OCI-LY3 (cell line): Measurements from ENCODE around the gene BRPF1.

ENCODE experiments used
- H2AFZ ChIP-seq: fragments of 200-600, 300-600 bp; shearing (Covaris generic); 2 replicates; pipeline ENCODE4 v1.6.0; 2014; ENCODE audit warnings: antibody characterized with exemption, low read depth, low read length
- H3K27ac ChIP-seq: fragments of 200-600, 300-600 bp; sonication (generic); 2 replicates; pipeline ENCODE4 v1.5.1; 2014; ENCODE audit warnings: mild to moderate bottlenecking, low read length, moderate library complexity, mixed read lengths
- H3K27me3 ChIP-seq: fragments of 200-600, 300-600 bp; sonication (generic); 2 replicates; pipeline ENCODE4 v1.6.1; 2014; ENCODE audit warnings: low read depth, low read length, mixed read lengths
- H3K36me3 ChIP-seq: fragments of 200-600, 300-600 bp; sonication (generic); replicated peaks from 2 replicates; pipeline ENCODE3; 2014; ENCODE audit warnings: low read depth, low read length, mixed read lengths
- H3K4me1 ChIP-seq: fragments of 300-600, 200-600 bp; sonication (generic); 2 replicates; pipeline ENCODE4 v1.6.1; 2014; ENCODE audit warnings: low read length, mixed read lengths
- H3K4me2 ChIP-seq: fragments of 200-600, 300-600 bp; sonication (generic); 2 replicates; pipeline ENCODE4 v1.6.1; 2014; ENCODE audit warnings: low read length, mixed read lengths
- H3K4me3 ChIP-seq: fragments of 300-600, 200-600 bp; sonication (generic); 2 replicates; pipeline ENCODE4 v1.5.1; 2014; ENCODE audit warnings: antibody characterized with exemption, mild to moderate bottlenecking, low read length, moderate library complexity
- H3K79me2 ChIP-seq: fragments of 300-600, 200-600 bp; shearing (Covaris generic); 2 replicates; pipeline ENCODE4 v1.6.1; 2014; ENCODE audit warnings: mild to moderate bottlenecking, low read length, mixed read lengths
- H3K9ac ChIP-seq: fragments of 300-600, 200-600 bp; shearing (Covaris generic); 2 replicates; pipeline ENCODE4 v1.6.0; 2014; ENCODE audit warnings: mild to moderate bottlenecking, low read length, moderate library complexity
- H3K9me3 ChIP-seq: fragments of 200-600, 300-600 bp; shearing (Covaris generic); 2 replicates; pipeline ENCODE4 v1.6.1; 2014; ENCODE audit warnings: low read length, mixed read lengths; ENCODE audit not compliant: insufficient read depth
- H4K20me1 ChIP-seq: fragments of 200-600, 300-600 bp; sonication (generic); 2 replicates; pipeline ENCODE4 v1.6.1; 2016; ENCODE audit warnings: low read length, mixed read lengths; ENCODE audit not compliant: insufficient read depth
- CTCF ChIP-seq: fragments of 200-600, 300-600 bp; sonication (generic); IDR thresholded peaks from 2 replicates; pipeline ENCODE4 v1.5.1; 2014; ENCODE audit warnings: antibody characterized with exemption, low read length, low read depth
- EZH2phosphoT487 ChIP-seq: fragments of 200-600 bp; shearing (Covaris generic); IDR thresholded peaks from 2 replicates; pipeline ENCODE4 v1.6.1; 2018; ENCODE audit warnings: antibody characterized with exemption, mixed run types, low read depth

Gene BRPF1

GRCh38 chr3:9750556-9751411 is 19.2 kb downstream of the BRPF1 start:
- H4K20me1 ChIP-seq = no peaks in the 10 kb centered on the region
- H3K36me3 ChIP-seq = peaks cover 27% of the 10 kb centered on the region
- peak overlapping the region; percentile 66; the same call in 1 of the 2 replicates for H2AFZ ChIP-seq
- peak overlapping the region; percentile 92 for H3K4me2 ChIP-seq
- no peaks in the 10 kb centered on the region for H3K9me3 ChIP-seq
- peak overlapping the region; percentile 72 for H3K27ac ChIP-seq
- peak overlapping the region; percentile 94 for H3K4me3 ChIP-seq
- H3K4me1 ChIP-seq = peaks cover 13% of the 10 kb centered on the region
- peaks cover 15% of the 10 kb centered on the region for H3K79me2 ChIP-seq
- no peak for TF ChIP-seq CTCF
- TF ChIP-seq EZH2phosphoT487 = no peak
- H3K27me3 ChIP-seq = no peaks in the 10 kb centered on the region
- peak overlapping the region; percentile 65 for H3K9ac ChIP-seq

DNA sequence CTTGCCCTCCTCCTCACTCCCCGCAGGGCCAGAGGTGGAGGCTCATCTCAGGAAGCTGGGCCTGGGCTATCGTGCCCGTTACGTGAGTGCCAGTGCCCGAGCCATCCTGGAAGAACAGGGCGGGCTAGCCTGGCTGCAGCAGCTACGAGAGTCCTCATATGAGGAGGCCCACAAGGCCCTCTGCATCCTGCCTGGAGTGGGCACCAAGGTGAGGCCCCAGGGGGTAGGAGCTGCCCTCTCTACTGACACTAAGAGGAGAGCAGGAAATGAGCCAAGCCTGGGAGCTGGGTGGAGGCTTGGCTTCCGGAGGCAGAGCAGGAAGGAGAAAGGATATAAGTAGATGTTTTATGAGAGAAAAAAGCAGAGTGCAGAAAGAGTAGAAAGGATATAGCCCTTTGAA is 23.1 kb downstream of the BRPF1 start:
- TF ChIP-seq CTCF (no peak), EZH2phosphoT487 (no peak)
- H3K27me3 ChIP-seq = no peaks in the 10 kb centered on the region
- H3K4me3 ChIP-seq = no peak overlapping the region
- peaks cover 15% of the 10 kb centered on the region for H3K79me2 ChIP-seq
- H4K20me1 ChIP-seq = no peaks in the 10 kb centered on the region
- no peak overlapping the region for H2AFZ ChIP-seq
- H3K36me3 ChIP-seq = peaks cover 9% of the 10 kb centered on the region
- no peaks in the 10 kb centered on the region for H3K9me3 ChIP-seq
- H3K27ac ChIP-seq = no peak overlapping the region
- H3K4me1 ChIP-seq = peaks cover 8% of the 10 kb centered on the region
- H3K4me2 ChIP-seq = no peak overlapping the region
- H3K9ac ChIP-seq = no peak overlapping the region

DNA sequence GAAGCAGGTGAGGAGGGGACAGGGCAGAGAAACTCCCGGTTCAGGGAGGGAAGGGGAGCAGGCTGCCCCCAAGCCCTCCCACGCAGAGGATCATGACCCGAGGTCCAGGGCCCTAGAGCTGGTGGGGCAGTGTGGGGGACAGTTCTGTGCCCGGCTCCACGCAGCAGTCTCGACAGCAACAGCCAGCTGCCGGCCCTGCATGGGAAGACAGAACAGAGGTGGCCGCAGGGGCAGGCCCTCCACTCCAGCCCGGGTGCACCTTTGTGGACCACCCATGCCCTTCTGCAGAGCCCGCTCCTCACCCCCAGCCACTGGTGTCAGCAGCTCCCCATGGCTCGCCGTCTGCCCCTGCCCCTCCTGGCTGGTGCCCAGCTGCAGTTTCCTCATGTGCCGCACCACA is 25.9 kb downstream of the BRPF1 start:
- Histone ChIP-seq H3K4me2 (no peak overlapping the region), H3K4me1 (no peaks in the 10 kb centered on the region), H3K27ac (no peak overlapping the region), H3K27me3 (no peaks in the 10 kb centered on the region), H3K79me2 (no peaks in the 10 kb centered on the region), H3K4me3 (no peak overlapping the region), H3K36me3 (peaks cover 4% of the 10 kb centered on the region), H3K9ac (no peak overlapping the region), H2AFZ (no peak overlapping the region), H3K9me3 (no peaks in the 10 kb centered on the region), H4K20me1 (no peaks in the 10 kb centered on the region)
- TF ChIP-seq CTCF (no peak), EZH2phosphoT487 (no peak)

DNA sequence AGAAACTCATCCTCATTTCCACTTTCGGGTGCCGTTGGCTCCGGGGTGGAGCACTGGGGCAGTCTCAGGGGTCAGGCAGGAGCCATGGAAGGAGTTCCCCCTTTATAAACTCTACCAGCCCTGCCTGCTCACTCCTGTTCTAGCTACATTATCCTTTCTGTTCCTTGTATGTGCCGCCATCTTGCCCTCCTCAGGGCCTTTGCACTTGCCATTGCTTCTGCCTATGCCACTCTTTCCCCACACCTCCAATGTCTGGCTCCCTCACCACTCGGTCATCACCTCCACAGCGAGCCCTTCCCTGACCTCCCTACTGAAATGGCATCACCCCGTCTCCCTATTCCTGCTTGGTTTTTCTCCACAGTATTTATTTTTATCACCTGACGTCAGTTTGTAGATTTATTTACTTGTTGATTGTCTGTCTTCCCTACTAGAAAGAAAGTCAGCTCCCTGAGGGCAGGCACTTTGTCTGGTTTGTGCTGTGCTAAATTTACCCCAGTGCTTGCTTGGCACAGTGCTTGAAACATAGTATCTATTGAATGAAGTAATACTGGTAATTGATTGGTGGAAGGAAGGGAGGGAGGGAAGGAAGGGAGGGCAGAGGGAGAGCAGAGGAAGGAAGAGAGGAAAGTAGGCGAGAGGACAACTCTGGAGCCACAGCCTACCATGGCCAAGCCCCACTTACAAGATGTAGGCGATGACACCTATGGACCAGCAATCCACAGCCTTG is 29.4 kb downstream of the BRPF1 start:
- no peak overlapping the region for H3K4me2 ChIP-seq
- H4K20me1 ChIP-seq = no peaks in the 10 kb centered on the region
- H3K4me3 ChIP-seq = no peak overlapping the region
- no peak overlapping the region for H3K9ac ChIP-seq
- no peaks in the 10 kb centered on the region for H3K4me1 ChIP-seq
- no peaks in the 10 kb centered on the region for H3K79me2 ChIP-seq
- H3K36me3 ChIP-seq = peaks cover 4% of the 10 kb centered on the region
- H2AFZ ChIP-seq = no peak overlapping the region
- H3K9me3 ChIP-seq = no peaks in the 10 kb centered on the region
- TF ChIP-seq EZH2phosphoT487 (no peak), CTCF (no peak)
- H3K27ac ChIP-seq = no peak overlapping the region
- H3K27me3 ChIP-seq = no peaks in the 10 kb centered on the region
